Measurements from ENCODE around the gene OR52B6.
"Not testable (repeated sequence)": the region's sequence is repeated elsewhere in the genome, so short reads cannot be mapped to it uniquely, and the experiment has no call there.

Gene OR52B6

GRCh38 chr11:5593146-5593545 is 12.5 kb downstream of the OR52B6 start:
- no peak for FAIRE-seq
- DNase-seq (ENCODE audit: low spot score), result no peak

- peak; percentile 75 for DNase-seq (ENCODE audit: low spot score)
- FAIRE-seq, result no peak
Observed at GRCh38 chr11:5596607-5597201, 16.0 kb downstream of the OR52B6 start, which contains the start of gene TRIM6. Gene TRIM6 (plus strand): TSS chr11:5596637. CDS start chr11:5596898, 261 bp downstream.

DNA sequence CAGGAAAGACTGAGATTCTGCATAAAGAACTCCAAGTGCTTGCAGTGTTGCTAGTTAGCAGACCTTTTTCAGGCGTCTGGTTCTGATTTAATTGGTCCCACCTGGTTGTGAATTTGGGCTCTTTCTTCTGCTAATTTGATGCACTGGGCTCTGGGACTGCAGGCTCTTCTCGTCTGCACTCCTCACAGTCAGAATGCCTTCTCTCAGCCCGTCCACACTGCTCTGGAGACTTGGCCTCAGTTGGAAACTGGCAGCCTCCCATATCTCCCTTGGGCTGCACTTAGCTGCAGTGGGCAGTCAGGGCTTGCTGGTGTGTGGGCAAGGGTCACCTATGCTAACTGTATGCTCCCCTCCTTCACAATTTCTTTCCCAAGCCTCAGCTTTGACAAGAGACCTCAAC is 17.3 kb downstream of the OR52B6 start:
- FAIRE-seq, result no peak

GRCh38 chr11:5600374-5600851 is 19.7 kb downstream of the OR52B6 start:
- FAIRE-seq, result no peak
- DNase-seq (ENCODE audit: low spot score), result peak; percentile 75

More for the DNA sequence above, 17.3 kb downstream of the OR52B6 start:
- DNase-seq (ENCODE audit: low spot score), result no peak

- DNase-seq (ENCODE audit: low spot score); FAIRE-seq: not testable (repeated sequence)
Observed at GRCh38 chr11:5602791-5603190, 22.1 kb downstream of the OR52B6 start.

DNA sequence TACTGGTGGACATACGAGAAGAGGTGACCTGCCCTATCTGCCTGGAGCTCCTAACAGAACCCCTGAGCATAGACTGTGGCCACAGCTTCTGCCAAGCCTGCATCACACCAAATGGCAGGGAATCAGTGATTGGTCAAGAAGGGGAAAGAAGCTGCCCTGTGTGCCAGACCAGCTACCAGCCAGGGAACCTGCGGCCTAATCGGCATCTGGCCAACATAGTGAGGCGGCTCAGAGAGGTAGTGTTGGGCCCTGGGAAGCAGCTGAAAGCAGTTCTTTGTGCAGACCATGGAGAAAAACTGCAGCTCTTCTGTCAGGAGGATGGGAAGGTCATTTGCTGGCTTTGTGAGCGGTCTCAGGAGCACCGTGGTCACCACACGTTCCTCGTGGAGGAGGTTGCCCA is 22.6 kb downstream of the OR52B6 start:
- DNase-seq (ENCODE audit: low spot score) (no peak), FAIRE-seq (no peak)

DNA sequence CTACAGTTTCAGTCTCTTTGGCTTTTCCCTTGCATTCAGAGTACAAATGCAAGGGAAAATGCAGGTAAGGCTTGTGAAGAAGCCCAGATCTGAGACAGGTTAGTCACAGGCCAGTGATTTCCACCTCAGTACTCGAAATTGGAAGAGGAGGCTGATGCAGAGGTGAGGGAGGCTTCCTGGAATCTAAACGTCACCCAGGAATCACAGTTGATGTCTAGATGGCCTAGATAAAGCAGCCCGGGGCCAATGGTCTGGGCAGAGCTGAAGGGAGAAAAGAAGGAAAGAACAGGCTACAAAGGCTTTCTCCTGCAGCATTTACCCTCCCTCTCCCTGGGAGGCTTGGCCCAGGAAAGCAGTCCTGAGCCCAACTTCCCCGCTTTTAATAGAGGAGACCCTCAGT is 24.2 kb downstream of the OR52B6 start:
- FAIRE-seq (no peak), DNase-seq (ENCODE audit: low spot score) (no peak)

- DNase-seq (ENCODE audit: low spot score), result no peak
- no peak for FAIRE-seq
Observed at GRCh38 chr11:5605849-5606248, 25.2 kb downstream of the OR52B6 start.

DNA sequence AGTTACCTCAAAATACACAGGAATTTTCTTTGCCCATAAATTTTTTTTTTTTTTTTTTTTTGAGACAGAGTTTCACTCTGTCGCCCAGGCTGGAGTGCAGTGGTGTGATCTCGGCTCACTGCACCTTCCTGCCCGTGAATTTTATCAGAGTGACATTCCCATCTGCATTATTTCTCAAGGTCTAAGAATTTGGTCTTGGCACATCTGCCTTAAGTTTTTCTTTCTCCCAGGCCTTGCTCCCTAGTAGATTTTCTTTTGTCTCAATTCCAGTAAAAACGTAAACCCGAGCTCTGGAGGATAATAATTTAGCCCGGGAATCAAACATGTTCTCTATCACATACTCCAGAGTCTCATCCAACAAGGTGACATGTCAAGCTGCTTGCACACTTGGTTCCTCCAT is 28.1 kb downstream of the OR52B6 start:
- DNase-seq (ENCODE audit: low spot score), result no peak
- no peak for FAIRE-seq

DNA sequence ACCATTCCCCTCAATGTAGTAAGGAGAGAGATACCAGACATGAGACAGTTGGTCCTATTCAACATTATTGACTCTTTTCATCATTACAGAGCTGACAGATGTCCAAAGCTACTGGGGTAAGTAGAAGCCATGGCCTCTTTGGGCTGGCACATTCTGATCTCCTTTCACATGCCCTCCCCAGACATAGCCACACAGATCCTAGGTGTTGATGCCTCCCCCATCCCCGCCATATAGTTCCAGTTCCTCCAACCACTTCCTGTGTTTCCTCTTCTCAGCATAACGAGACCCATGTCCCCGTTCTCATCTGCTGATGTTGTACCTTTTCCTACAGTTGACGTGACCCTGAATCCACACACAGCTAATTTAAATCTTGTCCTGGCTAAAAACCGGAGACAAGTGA is 29.8 kb downstream of the OR52B6 start:
- no peak for DNase-seq (ENCODE audit: low spot score)
- FAIRE-seq, result no peak

DNA sequence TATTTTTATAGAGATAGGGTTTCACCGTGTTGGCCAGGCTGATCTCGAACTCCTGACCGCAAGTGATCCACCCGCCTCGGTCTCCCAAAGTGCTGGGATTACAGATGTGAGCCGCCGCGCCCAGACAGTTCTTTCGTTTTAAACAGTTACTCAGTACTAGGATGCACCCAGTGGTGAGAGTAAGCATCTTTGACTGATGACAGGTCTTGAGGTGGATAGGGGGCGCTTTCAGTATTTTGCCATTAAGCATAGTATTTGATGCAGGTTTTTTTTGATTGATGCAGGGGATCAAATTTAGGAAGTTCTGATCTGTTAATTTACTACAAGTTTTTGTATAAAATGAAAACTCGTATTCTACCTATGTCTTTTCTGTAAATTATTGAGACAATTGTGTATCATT is 30.9 kb downstream of the OR52B6 start:
- FAIRE-seq (no peak), DNase-seq (ENCODE audit: low spot score) (no peak)

GRCh38 chr11:5618807-5619206 is 38.1 kb downstream of the OR52B6 start:
- DNase-seq (ENCODE audit: low spot score) (no peak), FAIRE-seq (no peak)

DNA sequence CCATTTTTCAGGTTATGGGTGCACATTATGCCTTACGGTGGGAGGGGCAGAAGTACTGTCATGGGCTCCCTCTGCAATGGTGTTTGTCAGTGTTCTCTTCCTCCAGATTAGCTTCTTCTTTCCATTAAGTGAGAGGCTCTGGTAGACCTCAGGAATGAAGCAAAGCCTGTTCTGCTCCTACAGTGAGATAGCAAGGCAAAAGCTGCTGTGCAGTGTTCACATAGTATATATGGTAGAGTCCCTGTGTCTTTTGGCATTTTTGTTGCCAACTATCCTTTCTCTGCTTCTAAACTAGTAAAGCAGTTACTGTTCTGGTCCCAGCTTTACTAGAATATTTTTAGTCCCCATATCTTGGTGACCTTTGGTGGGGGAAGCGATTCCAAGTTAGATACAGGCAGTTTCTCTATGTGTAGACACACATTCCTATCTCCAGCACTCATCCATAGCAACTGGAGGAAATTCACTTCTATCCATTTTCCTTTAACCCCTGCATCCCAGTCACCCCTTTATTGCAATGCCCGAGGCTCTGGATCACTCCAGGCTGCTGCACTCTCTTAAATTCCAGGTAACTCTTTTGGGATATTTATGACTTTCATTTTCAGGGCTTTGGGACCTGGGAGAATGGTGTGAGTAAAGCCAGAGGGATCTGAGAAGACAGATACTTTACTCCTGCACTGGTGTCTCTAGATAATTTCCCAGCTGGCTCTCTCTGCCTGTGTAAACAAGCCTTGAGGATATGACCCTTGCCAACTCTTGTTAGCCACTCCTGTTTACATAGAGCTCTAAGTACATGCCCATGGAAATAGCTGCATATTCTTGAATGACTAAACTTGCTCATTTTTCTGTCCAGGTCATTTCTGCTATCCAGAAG is 40.2 kb downstream of the OR52B6 start:
- DNase-seq (ENCODE audit: low spot score) (no peak), FAIRE-seq (no peak)

GRCh38 chr11:5621580-5621979 is 40.9 kb downstream of the OR52B6 start:
- no peak for FAIRE-seq

GRCh38 chr11:5622802-5623201 is 42.1 kb downstream of the OR52B6 start:
- FAIRE-seq, result no peak

More at GRCh38 chr11:5621580-5621979, 40.9 kb downstream of the OR52B6 start:
- DNase-seq (ENCODE audit: low spot score), result no peak

DNA sequence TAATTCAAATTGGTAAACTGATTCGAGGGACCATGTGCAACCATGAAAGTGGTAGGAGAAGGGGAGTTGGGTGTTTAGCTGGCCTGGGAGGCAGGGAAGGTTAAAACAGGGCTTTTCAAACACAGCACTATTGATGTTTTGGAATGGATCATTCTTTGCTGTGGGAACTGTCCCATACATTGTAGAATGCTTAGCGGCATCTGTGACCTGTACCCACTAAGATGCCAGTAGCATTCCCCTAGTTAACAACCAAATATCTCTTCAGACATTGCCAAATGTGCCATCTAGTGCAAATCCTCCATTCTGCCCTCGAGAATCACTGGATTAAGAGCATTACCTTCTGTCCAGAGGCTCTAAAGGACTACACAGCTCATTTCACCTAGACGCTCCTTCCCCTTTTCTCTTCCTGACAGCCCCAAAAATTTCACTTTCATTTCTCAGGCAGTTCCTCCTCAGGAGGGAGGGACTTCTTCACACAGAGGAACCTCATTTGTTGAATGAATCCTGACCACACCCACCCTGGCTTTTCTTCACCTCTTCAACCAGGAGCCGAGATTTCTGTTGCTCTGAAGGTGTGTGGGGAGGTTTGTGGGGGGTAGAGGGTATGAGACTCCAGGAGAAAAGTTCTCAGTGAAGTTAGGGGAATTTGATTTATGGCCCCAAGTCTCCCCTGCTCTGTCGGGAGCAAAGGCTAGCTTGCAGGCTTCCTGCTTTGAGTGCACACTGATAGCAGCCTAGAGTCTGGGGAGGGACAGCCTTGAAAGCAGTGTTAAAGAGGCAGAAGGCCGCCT is 44.0 kb downstream of the OR52B6 start, which contains the start of gene TRIM34:
TRIM34 (plus strand) TSS at position 513 of the 791 bp plus-strand sequence. CDS start 7,331 bp downstream, outside the sequence.
- no peak for FAIRE-seq
- peak; percentile 60 for DNase-seq (ENCODE audit: low spot score)

More at GRCh38 chr11:5622802-5623201, 42.1 kb downstream of the OR52B6 start:
- no peak for DNase-seq (ENCODE audit: low spot score)

DNA sequence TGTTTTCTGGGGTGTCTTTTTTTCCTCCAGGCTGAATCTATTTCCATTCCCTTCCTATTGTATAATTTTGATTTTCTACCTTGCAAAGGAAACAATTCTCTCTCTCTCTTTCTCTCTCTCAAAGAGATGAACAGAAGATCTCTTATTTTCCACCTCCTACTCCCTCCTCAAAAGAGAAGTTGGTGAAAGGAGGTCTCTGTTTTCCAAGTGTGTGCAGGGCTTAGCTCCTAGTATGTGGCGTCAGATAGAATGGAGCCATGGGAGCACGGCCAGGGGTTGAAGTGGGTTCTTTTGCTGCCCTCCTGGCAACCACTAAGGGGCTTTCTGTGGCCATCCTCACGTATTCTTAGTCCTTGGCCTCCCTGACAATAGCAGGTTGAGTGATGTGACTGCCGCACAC is 44.6 kb downstream of the OR52B6 start:
- DNase-seq (ENCODE audit: low spot score), result no peak
- FAIRE-seq, result no peak

DNA sequence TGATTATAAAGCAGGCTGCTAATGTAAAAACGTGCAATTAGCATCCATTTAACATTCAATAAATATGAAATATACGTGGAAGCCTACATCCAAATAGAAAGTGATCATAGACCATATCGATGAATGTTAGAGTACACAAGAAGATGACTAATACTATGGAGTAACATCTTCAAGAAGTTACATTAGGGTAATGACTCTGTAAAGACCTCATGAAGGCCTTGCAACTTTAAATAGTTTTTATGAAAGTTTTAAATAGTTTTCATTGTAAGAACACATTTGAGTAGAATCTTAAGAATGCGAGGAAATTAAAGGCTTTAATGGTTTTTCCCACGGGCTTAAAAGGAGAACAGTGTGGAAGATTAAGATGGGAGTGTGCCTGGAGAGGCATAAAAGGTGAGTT is 45.5 kb downstream of the OR52B6 start:
- no peak for FAIRE-seq
- no peak for DNase-seq (ENCODE audit: low spot score)

GRCh38 chr11:5631417-5631816 is 50.7 kb downstream of the OR52B6 start:
- DNase-seq (ENCODE audit: low spot score) (no peak), FAIRE-seq (no peak)

Data from urothelium cell line (cell line).